Liver (tissue), 9 donors: ENCODE results near the gene RNF34. TPM values are rescaled to one million over a fixed set of nuclear protein-coding genes. Genes with fewer than 3 reads are reported as not detected.

Experiments
- DNase-seq: peaks from one replicate; pipeline ENCODE4 v3.0.0-alpha.2; 2017; ENCODE audit warnings: low spot score
- H3K27ac ChIP-seq, 2 donors: one replicate each; pipeline ENCODE4 v1.7.0; 2013; ENCODE audit warnings: inconsistent platforms in 2 of 2, low read length in 2 of 2, control low read depth in 1 of 2, low read depth in 1 of 2, mild to moderate bottlenecking in 1 of 2
- H3K27me3 ChIP-seq, 4 donors: one replicate each; pipeline versions ENCODE4 v1.6.1 to v1.7.0; 2013; ENCODE audit warnings: low read length in 3 of 4, inconsistent platforms in 1 of 4, mild to moderate bottlenecking in 1 of 4, moderate library complexity in 1 of 4; ENCODE audit not compliant: control insufficient read depth in 4 of 4, insufficient read depth in 4 of 4
- H3K36me3 ChIP-seq, 4 donors: one replicate each; pipeline versions ENCODE4 v1.6.1 to v1.7.0; 2013; ENCODE audit warnings: low read length in 3 of 4, mild to moderate bottlenecking in 3 of 4, low read depth in 1 of 4, moderate library complexity in 1 of 4; ENCODE audit not compliant: control insufficient read depth in 4 of 4, insufficient read depth in 3 of 4
- H3K4me1 ChIP-seq, 4 donors: one replicate each; pipeline versions ENCODE4 v1.6.1 to v1.7.0; 2013; ENCODE audit warnings: low read length in 3 of 4, mild to moderate bottlenecking in 3 of 4, moderate library complexity in 1 of 4; ENCODE audit not compliant: control insufficient read depth in 4 of 4, insufficient read depth in 4 of 4
- H3K4me3 ChIP-seq, 3 donors: one replicate each; pipeline versions ENCODE4 v1.6.1 to v1.7.0; 2013; ENCODE audit warnings: low read length in 3 of 3, control low read depth in 1 of 3, low read depth in 1 of 3, mild to moderate bottlenecking in 1 of 3
- H3K9ac ChIP-seq, 2 donors: one replicate each; pipeline ENCODE4 v1.7.0; 2013; ENCODE audit warnings: low read length in 2 of 2, mild to moderate bottlenecking in 2 of 2, moderate library complexity in 2 of 2, control low read depth in 1 of 2, low read depth in 1 of 2
- H3K9me3 ChIP-seq, 4 donors: one replicate each; pipeline versions ENCODE4 v1.6.1 to v1.7.0; 2013; ENCODE audit warnings: low read length in 3 of 4; ENCODE audit not compliant: control insufficient read depth in 4 of 4
- EGR1 ChIP-seq, 2 donors: IDR thresholded peaks; 2 replicates each; pipeline ENCODE4 v1.6.1; 2016 to 2018; ENCODE audit warnings: antibody characterized with exemption in 2 of 2, low read depth in 2 of 2
- FOXA2 ChIP-seq: IDR thresholded peaks from 2 replicates; pipeline ENCODE4 v1.6.1; 2016; ENCODE audit warnings: antibody characterized with exemption
- GABPA ChIP-seq, 2 donors: IDR thresholded peaks in 1 of 2; conservative IDR thresholded peaks in 1 of 2; 2 replicates each; pipeline ENCODE4 v1.6.1; 2016; ENCODE audit warnings: antibody characterized with exemption in 2 of 2, mild to moderate bottlenecking in 1 of 2, moderate library complexity in 1 of 2
- HNF4G ChIP-seq: IDR thresholded peaks from 2 replicates; pipeline ENCODE4 v1.6.1; 2016; ENCODE audit warnings: antibody characterized with exemption
- NR2F2 ChIP-seq: IDR thresholded peaks from 2 replicates; pipeline ENCODE4 v1.6.1; 2016; ENCODE audit warnings: antibody characterized with exemption
- RXRA ChIP-seq, 2 donors: IDR thresholded peaks; 2 replicates each; pipeline ENCODE4 v1.6.1; 2017 to 2018; ENCODE audit warnings: antibody characterized with exemption in 2 of 2, mild to moderate bottlenecking in 1 of 2
- YY1 ChIP-seq: IDR thresholded peaks from 2 replicates; pipeline ENCODE4 v1.6.1; 2016; ENCODE audit warnings: antibody characterized with exemption, mild to moderate bottlenecking
- WGBS: extraction: QIAGEN DNeasy Blood & Tissue Kit; methylation state at CpG from one replicate; pipeline ENCODE4 v1.1.7; 2013; 5-methylcytosine and 5-hydroxymethylcytosine counted together
- polyA plus RNA-seq, 2 donors: library from polyadenylated mRNA; stranded (reverse) in 1 of 2; unstranded in 1 of 2; fragments of 200-250 nt in 1 of 2; fragments of >200 nt in 1 of 2; fragmentation: Nextera tagmentation in 1 of 2; extraction: Ambion mirVana in 1 of 2; gene quantifications; one replicate each; pipeline versions ENCODE4 v1.2.1 to v1.2.3, GENCODE V29; 2013 to 2015
- total RNA-seq, 2 donors: library from RNA; depleted of rRNA; stranded (reverse); fragments of >200 nt; gene quantifications; one replicate each; pipeline ENCODE4 v1.2.3, GENCODE V29; 2014
- TF ChIP-seq, protein P1 (sequence below): IDR thresholded peaks from 2 replicates; pipeline ENCODE4 v1.6.1; 2016; ENCODE audit warnings: antibody characterized with exemption, mild to moderate bottlenecking
- TF ChIP-seq, protein P2 (sequence below): IDR thresholded peaks from 2 replicates; pipeline ENCODE4 v1.6.1; 2016; ENCODE audit warnings: antibody characterized with exemption
- TF ChIP-seq, protein P3 (sequence below): fragments of 150-350 bp; IDR thresholded peaks from 2 replicates; pipeline ENCODE4 v1.5.1; 2017; ENCODE audit warnings: improper control_type of control experiment, low read depth, low read length; ENCODE audit not compliant: missing input control
- TF ChIP-seq, protein P4 (sequence below): IDR thresholded peaks from 2 replicates; pipeline ENCODE4 v1.6.1; 2016; ENCODE audit warnings: antibody characterized with exemption
- donor health status: healthy.
- donor health status: healthy.
- donor health status: healthy.
- donor health status: healthy.
- donor health status: healthy.

The RNF34 gene
- total and polyA plus RNA-seq, 4 donors, result 9.5 to 27.7 (median 17.9) TPM

DNA sequence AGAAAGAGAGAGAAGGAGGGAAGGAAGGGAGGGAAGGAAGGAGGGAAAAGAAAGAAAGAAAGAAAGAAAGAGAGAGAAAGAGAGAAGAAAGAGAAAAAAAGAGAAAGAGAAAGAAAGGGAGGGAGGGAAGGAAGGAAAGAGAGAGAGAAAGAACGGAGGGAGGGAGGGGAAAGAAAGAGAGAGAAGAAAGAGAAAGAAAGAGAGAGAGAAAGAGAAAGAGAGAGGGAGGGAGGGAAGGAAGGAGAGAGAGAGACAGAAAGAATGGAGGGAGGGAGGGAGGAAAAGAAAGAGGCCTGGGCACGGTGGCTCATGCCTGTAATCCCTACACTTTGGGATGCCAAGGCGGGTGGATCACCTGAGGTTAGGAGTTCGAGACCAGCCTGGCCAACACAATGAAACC is 42.6 kb upstream of the RNF34 start:
- TF ChIP-seq, protein P1, sequence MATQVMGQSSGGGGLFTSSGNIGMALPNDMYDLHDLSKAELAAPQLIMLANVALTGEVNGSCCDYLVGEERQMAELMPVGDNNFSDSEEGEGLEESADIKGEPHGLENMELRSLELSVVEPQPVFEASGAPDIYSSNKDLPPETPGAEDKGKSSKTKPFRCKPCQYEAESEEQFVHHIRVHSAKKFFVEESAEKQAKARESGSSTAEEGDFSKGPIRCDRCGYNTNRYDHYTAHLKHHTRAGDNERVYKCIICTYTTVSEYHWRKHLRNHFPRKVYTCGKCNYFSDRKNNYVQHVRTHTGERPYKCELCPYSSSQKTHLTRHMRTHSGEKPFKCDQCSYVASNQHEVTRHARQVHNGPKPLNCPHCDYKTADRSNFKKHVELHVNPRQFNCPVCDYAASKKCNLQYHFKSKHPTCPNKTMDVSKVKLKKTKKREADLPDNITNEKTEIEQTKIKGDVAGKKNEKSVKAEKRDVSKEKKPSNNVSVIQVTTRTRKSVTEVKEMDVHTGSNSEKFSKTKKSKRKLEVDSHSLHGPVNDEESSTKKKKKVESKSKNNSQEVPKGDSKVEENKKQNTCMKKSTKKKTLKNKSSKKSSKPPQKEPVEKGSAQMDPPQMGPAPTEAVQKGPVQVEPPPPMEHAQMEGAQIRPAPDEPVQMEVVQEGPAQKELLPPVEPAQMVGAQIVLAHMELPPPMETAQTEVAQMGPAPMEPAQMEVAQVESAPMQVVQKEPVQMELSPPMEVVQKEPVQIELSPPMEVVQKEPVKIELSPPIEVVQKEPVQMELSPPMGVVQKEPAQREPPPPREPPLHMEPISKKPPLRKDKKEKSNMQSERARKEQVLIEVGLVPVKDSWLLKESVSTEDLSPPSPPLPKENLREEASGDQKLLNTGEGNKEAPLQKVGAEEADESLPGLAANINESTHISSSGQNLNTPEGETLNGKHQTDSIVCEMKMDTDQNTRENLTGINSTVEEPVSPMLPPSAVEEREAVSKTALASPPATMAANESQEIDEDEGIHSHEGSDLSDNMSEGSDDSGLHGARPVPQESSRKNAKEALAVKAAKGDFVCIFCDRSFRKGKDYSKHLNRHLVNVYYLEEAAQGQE, result no peak
- TF ChIP-seq RXRA (IDR thresholded peaks at IDR 0.05) (no peak), HNF4G (no peak), EGR1 (IDR thresholded peaks at IDR 0.05; ENCODE audit: low read depth in 2 of 2) (no peak), YY1 (no peak)
- TF ChIP-seq, protein P2, sequence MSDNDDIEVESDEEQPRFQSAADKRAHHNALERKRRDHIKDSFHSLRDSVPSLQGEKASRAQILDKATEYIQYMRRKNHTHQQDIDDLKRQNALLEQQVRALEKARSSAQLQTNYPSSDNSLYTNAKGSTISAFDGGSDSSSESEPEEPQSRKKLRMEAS, result no peak
- TF ChIP-seq, protein P3, sequence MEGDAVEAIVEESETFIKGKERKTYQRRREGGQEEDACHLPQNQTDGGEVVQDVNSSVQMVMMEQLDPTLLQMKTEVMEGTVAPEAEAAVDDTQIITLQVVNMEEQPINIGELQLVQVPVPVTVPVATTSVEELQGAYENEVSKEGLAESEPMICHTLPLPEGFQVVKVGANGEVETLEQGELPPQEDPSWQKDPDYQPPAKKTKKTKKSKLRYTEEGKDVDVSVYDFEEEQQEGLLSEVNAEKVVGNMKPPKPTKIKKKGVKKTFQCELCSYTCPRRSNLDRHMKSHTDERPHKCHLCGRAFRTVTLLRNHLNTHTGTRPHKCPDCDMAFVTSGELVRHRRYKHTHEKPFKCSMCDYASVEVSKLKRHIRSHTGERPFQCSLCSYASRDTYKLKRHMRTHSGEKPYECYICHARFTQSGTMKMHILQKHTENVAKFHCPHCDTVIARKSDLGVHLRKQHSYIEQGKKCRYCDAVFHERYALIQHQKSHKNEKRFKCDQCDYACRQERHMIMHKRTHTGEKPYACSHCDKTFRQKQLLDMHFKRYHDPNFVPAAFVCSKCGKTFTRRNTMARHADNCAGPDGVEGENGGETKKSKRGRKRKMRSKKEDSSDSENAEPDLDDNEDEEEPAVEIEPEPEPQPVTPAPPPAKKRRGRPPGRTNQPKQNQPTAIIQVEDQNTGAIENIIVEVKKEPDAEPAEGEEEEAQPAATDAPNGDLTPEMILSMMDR, result no peak
- Histone ChIP-seq H3K27ac (no peak overlapping the region), H3K9ac (no peak overlapping the region), H3K9me3 (no peaks in the 10 kb centered on the region), H3K36me3 (no peaks in the 10 kb centered on the region), H3K4me1 (peaks cover 1 to 5% (median 4%) of the 10 kb centered on the region in 4 donors), H3K4me3 (no peak overlapping the region), H3K27me3 (no peaks in the 10 kb centered on the region)
- 82% methylated on average over 4 of the region's 4 CpGs for WGBS
- no peak for DNase-seq

DNA sequence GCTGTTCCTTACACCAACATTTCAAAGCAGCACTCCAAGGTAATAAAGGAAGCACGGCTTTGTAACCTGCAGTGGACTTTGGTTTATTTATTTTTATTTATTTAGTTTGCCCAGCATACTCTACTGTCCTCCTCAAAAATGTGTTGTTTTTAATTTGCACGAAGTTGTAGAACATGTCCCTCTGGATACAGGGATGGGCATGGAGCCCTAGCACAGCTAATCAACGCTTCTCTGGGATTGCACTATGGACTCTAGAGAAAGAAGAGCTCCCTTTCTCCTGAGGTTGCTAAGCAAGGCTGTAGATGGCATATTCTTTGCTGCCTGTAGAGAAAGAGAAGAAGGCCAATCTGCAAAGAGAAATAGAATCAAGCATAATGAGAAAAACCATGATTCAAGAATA is 41.8 kb upstream of the RNF34 start:
- WGBS, result 16% methylated on average over 3 of the region's 3 CpGs
- TF ChIP-seq FOXA2 (no peak), NR2F2 (no peak), HNF4G (no peak), GABPA (IDR thresholded peaks at IDR 0.05 in 1 of 2, conservative IDR thresholded peaks at IDR 0.05 in 1 of 2) (no peak), EGR1 (IDR thresholded peaks at IDR 0.05; ENCODE audit: low read depth in 2 of 2) (no peak), YY1 (no peak)
- TF ChIP-seq, protein P2, result no peak
- TF ChIP-seq, protein P4, sequence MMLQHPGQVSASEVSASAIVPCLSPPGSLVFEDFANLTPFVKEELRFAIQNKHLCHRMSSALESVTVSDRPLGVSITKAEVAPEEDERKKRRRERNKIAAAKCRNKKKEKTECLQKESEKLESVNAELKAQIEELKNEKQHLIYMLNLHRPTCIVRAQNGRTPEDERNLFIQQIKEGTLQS, result no peak
- TF ChIP-seq, protein P1, result no peak
- TF ChIP-seq, protein P3, result no peak
- Histone ChIP-seq H3K36me3 (no peaks in the 10 kb centered on the region), H3K9me3 (no peaks in the 10 kb centered on the region), H3K4me1 (peaks cover 1 to 2% (median 1%) of the 10 kb centered on the region in 4 donors), H3K9ac (no peak overlapping the region), H3K27ac (no peak overlapping the region), H3K4me3 (no peak overlapping the region), H3K27me3 (no peaks in the 10 kb centered on the region)
- no peak for DNase-seq
